ENCODE data around the gene MYLK3.

Gene MYLK3

GRCh38 chr16:46763147-46763546 lies 15.0 kb upstream of the MYLK3 start:
- in situ Hi-C loops (cut with HindIII; ENCODE audit: low pct_ligation_motif_present, low pct_unique_long_range_greater_than_20kb, low sequenced_read_pairs): no loop called here
- no peak for DNase-seq

DNA sequence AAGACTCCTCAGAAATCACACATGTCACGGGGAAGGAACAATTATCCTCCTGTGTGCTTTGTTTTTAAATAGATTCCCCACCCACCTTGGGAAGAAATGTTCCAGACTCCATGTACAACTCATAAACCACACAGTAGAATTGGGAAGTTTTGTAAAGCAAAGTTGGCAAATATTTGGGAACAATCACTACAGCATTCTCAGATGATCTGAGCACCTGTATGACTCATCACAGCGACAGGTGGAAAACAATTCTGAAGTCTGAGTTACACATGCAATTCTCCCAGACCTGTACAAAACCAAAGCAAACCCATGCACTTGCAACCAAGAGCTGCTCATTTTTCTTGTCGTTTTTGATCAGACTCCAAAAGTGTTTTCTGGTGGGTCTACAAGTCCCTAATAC lies 14.4 kb upstream of the MYLK3 start:
- in situ Hi-C loops (cut with HindIII; ENCODE audit: low pct_ligation_motif_present, low pct_unique_long_range_greater_than_20kb, low sequenced_read_pairs): no loop called here
- DNase-seq: no peak

- DNase-seq: no peak
- in situ Hi-C loops (cut with HindIII; ENCODE audit: low pct_ligation_motif_present, low pct_unique_long_range_greater_than_20kb, low sequenced_read_pairs): no loop called here
Measured at GRCh38 chr16:46759309-46759708, 11.2 kb upstream of the MYLK3 start.

DNA sequence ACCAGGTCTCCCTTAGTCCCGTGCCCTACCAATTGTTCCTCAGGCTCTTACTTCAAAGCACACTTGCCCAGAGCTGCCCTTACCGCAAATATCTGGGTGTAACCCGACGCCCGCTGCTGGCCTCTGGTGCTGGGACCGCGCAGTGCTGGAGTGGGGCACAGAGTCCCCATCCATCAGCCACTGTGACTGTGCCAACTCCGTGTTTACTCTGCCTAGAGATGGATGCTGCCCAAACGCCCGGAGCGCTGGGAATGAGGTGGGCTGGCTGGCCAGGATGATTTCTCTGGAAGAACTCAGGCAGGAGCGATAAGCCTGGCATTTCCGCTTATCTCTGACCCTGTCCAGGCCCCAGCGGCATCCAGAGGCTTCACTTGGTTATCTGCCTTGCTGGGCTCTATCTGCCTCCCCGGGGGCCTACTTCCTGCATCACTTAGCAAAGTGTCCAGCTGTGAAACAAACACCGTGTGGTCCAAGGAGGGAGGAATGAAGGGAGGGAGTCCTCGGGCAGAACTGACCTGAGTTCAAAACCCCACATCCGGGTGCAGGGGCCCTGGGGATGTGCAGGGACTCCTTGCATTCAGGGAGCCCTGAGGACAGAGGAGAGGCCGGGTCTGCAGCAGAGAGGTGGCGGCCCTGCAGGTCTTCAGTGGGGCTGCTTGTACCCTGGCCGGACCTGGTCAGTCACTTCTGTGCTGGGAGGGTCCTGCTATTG lies 9.4 kb upstream of the MYLK3 start:
- DNase-seq: no peak
- in situ Hi-C loops (cut with HindIII; ENCODE audit: low pct_ligation_motif_present, low pct_unique_long_range_greater_than_20kb, low sequenced_read_pairs): no loop called here

DNA sequence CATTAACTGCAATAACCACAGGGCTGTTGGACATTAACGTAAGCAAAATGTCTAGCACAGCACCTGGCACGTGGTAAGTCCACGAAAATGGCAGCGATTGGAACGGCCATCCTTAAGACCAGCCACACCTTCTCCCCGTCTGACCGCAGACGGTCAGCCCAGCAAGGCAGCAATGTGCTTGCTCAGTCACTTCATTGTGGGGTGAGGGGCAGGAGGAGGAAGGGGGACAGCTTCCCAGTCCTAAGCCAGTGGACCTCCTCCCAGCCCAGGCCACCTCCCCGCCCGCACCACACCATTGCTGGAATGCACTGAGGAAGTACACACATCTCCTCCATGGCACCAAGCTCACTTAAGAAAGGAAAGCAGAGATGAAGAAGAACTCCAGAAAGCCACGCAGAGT lies 8.6 kb upstream of the MYLK3 start:
- in situ Hi-C loops (cut with HindIII; ENCODE audit: low pct_ligation_motif_present, low pct_unique_long_range_greater_than_20kb, low sequenced_read_pairs): no loop called here
- no peak for DNase-seq

DNA sequence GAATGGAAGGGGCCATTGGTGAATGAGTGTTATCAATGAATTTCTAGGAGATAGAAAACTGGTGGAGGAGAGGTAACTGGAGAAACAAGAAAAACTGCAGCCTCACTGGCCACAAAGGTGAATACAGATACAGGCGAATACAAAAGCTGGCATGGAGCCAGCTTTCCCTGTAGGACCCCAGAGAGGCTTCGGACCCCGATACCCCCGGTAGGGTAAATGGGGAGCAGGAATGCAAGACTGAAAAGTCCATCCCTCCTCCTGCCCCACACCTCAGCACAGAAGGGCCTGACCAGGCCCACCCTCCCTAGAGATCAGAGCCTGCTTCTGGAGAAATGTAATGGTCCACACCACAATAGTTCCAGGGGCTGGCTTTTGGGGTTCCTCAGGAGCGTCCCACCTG lies 4.9 kb upstream of the MYLK3 start:
- in situ Hi-C loops (cut with HindIII; ENCODE audit: low pct_ligation_motif_present, low pct_unique_long_range_greater_than_20kb, low sequenced_read_pairs): no loop called here
- DNase-seq: no peak

- in situ Hi-C loops (cut with HindIII; ENCODE audit: low pct_ligation_motif_present, low pct_unique_long_range_greater_than_20kb, low sequenced_read_pairs): no loop called here
- DNase-seq: no peak
Measured at GRCh38 chr16:46751381-46751780, 3.2 kb upstream of the MYLK3 start.

DNA sequence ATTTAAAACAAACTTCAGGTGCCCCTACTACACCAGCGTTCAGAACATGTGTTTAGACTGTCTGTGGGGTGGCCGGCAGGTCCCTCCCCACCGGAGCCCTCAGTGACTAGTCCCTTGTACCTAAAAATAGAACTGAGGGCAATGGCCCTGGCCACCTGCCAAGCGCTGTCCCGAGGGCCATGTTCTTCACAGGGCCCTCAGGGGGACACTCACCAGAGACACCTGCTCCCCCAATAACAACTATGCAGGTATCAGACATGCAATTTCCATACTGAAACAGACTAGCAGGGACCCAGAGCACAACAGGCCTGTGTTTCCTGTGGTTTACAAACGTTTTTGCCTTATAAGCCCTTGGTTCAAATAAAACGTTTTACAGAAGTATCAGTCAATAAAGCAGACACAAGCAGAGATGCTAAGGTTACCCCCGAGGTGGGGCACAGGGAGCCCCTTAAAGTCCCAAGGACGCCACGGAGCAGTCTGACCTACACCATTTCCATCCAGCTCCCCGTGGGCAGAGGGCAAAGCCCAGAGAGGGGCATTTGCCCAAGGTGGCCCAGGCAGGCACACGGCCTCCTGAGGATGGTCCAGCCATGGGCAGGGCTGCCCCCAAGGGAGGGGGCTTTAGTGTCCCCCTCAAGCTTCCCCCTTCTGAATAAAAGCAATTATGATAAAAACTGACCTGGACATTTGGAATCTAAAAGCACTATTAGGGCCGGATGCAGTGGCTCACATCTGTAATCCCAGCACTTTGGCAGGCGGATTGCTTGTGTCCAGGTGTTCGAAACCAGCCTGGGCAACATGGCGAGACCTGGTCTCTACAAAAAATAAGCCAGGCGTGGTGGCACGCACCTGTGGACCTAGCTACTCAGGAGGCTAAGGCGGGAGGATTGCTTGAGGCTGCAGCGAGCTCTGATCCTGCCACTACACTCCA lies 896 bp upstream of the MYLK3 start:
- DNase-seq: no peak

GRCh38 chr16:46746821-46747776 lies 1.0 kb downstream of the MYLK3 start:
- in situ Hi-C loops (cut with HindIII; ENCODE audit: low pct_ligation_motif_present, low pct_unique_long_range_greater_than_20kb, low sequenced_read_pairs): no loop called here
- no peak for DNase-seq

More for the DNA sequence above, 896 bp upstream of the MYLK3 start:
- in situ Hi-C loops (cut with HindIII; ENCODE audit: low pct_ligation_motif_present, low pct_unique_long_range_greater_than_20kb, low sequenced_read_pairs): no loop called here

DNA sequence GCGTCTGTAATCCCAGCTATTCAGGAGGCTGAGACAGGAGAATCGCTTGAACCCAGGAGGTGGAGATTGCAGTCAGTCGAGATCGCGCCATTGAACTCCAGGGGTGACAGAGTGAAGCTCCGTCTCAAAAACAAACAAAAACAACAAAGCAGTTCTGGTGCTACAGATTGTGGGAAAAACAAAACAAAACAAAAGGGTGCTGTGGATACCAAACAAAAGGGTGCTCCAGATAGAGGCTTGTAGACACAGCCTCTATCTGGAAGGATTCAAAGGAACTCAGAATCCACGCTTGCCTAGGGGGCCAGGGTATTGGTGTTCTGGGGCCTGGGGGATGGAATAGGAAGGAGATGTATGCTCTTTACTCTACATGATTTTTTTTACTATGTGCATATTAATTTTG lies 2.5 kb downstream of the MYLK3 start:
- DNase-seq: no peak
- in situ Hi-C loops (cut with HindIII; ENCODE audit: low pct_ligation_motif_present, low pct_unique_long_range_greater_than_20kb, low sequenced_read_pairs): no loop called here

DNA sequence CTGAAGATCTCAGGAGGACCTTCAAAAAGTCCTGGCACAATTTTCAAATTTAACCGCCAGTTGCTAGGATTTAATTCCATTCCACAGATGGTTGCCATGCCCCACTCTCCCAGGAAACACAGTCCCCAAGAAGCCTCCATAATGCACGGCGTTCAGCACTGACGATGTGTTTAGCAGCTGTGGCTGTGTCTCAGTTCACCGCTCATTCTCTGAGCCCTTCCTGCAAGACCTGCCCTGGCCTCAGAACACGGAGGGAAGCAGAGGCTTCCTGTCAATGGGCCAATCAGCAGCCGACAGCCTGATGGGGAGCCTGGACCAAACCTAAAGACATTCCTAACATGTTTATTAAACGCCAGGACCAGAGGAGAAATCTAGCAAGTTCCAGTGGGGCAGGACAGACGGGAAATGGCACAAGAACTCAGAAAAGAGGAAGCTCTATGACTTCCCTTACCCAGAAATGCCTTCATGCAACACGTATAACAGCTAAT lies 4.9 kb downstream of the MYLK3 start:
- no peak for DNase-seq
- in situ Hi-C loops (cut with HindIII; ENCODE audit: low pct_ligation_motif_present, low pct_unique_long_range_greater_than_20kb, low sequenced_read_pairs): no loop called here

- in situ Hi-C loops (cut with HindIII; ENCODE audit: low pct_ligation_motif_present, low pct_unique_long_range_greater_than_20kb, low sequenced_read_pairs): no loop called here
- no peak for DNase-seq
Measured at GRCh38 chr16:46739934-46740333, 8.2 kb downstream of the MYLK3 start.

DNA sequence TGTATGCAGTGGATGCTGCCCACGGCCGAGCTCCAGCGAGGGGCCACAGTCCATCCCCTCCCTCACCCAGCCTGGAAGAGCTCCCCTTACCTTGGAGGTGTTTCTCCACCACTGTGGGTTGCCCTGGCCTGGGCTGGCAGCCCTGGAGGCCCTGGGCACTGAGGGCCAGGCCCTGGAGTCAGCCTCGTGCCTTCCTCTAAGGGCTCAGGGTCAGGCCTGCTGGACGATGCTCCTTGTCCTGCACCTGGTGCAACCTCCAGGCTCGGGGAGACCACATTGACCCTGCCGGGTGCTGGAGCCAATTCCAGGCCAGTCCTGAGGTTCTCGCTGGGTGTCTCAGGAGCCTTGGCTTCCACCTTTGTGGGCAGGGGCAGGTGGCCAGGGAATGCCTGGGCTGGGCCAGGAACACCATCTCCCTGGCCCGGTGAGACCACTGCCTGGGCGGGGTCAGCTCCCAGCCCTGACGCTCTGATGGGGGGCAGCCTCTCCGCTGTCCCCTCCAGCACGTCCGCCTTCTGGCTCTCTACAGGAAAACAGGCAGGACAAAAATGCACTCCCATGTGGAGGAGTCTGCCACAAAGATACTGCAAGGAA lies 10.4 kb downstream of the MYLK3 start:
- no peak for DNase-seq
- in situ Hi-C loops (cut with HindIII; ENCODE audit: low pct_ligation_motif_present, low pct_unique_long_range_greater_than_20kb, low sequenced_read_pairs): no loop called here

DNA sequence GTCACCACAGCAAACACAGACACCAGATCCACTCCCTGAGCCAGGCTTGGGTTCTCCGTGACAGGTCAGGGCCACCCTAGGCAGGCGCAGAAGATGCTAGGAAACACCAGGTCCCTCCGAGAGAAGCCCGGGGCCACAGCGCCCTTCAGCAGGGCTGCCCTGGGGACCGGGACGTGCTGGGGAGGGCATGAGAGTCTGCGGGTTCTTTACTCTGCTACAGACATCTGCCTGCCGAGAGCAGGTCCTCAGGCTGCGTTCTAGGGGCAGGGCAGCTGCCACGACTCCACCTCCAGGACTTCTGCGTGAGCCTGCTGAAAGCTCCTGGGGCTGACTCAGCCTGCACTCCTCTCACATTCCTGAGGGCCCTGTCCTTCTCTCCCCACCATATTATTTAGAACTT lies 11.4 kb downstream of the MYLK3 start:
- no peak for DNase-seq
- in situ Hi-C loops (cut with HindIII; ENCODE audit: low pct_ligation_motif_present, low pct_unique_long_range_greater_than_20kb, low sequenced_read_pairs): no loop called here

GRCh38 chr16:46733319-46733830 lies 14.8 kb downstream of the MYLK3 start:
- in situ Hi-C loops (cut with HindIII; ENCODE audit: low pct_ligation_motif_present, low pct_unique_long_range_greater_than_20kb, low sequenced_read_pairs): no loop called here

GRCh38 chr16:46732561-46732960 lies 15.6 kb downstream of the MYLK3 start:
- DNase-seq: no peak
- in situ Hi-C loops (cut with HindIII; ENCODE audit: low pct_ligation_motif_present, low pct_unique_long_range_greater_than_20kb, low sequenced_read_pairs): no loop called here

More at GRCh38 chr16:46733319-46733830, 14.8 kb downstream of the MYLK3 start:
- no peak for DNase-seq

- in situ Hi-C loops (cut with HindIII; ENCODE audit: low pct_ligation_motif_present, low pct_unique_long_range_greater_than_20kb, low sequenced_read_pairs): no loop called here
Measured at GRCh38 chr16:46731691-46732555, 16.2 kb downstream of the MYLK3 start.

More at GRCh38 chr16:46731691-46732555, 16.2 kb downstream of the MYLK3 start:
- no peak for DNase-seq
